ENCODE results near the gene CHID1.

GRCh38 chr11:887589-887988, 23.0 kb downstream of the CHID1 start:
- no peak for TF ChIP-seq POLR2A (IDR thresholded peaks at IDR 0.05; ENCODE audit: low read depth)
- TF ChIP-seq, protein P1, sequence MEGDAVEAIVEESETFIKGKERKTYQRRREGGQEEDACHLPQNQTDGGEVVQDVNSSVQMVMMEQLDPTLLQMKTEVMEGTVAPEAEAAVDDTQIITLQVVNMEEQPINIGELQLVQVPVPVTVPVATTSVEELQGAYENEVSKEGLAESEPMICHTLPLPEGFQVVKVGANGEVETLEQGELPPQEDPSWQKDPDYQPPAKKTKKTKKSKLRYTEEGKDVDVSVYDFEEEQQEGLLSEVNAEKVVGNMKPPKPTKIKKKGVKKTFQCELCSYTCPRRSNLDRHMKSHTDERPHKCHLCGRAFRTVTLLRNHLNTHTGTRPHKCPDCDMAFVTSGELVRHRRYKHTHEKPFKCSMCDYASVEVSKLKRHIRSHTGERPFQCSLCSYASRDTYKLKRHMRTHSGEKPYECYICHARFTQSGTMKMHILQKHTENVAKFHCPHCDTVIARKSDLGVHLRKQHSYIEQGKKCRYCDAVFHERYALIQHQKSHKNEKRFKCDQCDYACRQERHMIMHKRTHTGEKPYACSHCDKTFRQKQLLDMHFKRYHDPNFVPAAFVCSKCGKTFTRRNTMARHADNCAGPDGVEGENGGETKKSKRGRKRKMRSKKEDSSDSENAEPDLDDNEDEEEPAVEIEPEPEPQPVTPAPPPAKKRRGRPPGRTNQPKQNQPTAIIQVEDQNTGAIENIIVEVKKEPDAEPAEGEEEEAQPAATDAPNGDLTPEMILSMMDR (IDR thresholded peaks at IDR 0.05) = no peak
- no peak for TF ChIP-seq POLR2AphosphoS5 (IDR thresholded peaks at IDR 0.05)

All from esophagus muscularis mucosa (tissue), 3 donors.